ENCODE results near the gene SRRM4.
"Not testable (repeated sequence)": the region's sequence is repeated elsewhere in the genome, so short reads cannot be mapped to it uniquely, and the experiment has no call there.

The SRRM4 gene, protein sequence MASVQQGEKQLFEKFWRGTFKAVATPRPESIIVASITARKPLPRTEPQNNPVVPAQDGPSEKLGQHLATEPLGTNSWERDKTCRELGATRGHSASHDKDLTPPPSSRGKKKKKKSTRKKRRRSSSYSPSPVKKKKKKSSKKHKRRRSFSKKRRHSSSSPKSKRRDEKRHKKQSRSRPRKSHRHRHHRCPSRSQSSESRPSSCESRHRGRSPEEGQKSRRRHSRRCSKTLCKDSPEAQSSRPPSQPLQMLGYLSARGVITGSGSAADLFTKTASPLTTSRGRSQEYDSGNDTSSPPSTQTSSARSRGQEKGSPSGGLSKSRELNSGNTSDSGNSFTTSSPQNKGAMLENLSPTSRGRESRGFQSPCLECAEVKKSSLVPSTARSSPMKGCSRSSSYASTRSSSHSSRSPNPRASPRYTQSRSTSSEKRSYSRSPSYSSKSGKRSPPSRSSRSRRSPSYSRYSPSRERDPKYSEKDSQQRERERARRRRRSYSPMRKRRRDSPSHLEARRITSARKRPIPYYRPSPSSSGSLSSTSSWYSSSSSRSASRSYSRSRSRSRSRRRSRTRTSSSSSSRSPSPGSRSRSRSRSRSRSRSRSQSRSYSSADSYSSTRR

DNA sequence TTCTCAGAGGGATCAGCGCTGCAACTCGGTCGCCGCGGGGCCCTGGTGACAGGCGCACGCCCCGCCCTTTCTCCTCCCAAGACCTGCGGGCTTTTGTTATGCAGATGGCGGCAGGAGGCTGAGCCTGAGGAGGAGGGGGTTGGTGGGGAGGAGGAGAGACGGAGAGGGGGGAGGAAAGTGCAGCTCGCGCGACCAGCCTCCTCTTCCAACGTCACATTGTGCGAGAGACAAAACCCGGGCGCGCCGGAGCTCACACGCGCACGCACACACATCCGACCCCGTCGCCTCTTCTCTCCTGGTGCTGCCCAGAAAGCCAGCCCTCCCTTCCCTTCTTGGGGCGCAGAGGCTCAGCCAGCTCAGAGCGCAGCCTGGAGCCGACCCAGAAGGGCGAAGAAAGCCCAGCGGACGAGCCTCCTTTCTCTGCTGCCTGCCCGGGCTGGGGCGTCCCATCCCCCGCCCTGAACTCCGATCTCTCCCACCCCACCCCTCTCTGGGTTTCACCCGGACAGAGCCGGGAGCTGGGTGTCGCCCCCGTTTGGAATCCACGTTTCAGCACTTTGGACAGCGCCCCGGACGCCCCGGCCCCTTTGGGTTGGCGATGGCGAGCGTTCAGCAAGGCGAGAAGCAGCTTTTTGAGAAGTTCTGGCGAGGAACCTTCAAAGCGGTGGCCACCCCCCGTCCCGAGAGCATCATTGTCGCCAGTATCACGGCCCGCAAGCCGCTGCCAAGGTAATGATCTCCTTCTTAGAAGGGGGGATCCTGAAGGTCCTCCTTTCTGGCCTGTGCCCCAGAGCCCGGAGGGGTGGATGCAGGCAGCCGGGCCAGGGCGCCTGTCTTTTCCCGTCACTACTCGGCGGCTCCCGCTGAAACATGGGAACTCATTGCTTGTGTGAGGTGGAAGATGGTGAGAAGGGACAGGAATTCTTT, at the start of gene SRRM4:
Gene SRRM4 (plus strand): TSS at position 257 of the 927 bp plus-strand sequence. CDS start 342 bp downstream, at position 599.
- no peak for FAIRE-seq

DNA sequence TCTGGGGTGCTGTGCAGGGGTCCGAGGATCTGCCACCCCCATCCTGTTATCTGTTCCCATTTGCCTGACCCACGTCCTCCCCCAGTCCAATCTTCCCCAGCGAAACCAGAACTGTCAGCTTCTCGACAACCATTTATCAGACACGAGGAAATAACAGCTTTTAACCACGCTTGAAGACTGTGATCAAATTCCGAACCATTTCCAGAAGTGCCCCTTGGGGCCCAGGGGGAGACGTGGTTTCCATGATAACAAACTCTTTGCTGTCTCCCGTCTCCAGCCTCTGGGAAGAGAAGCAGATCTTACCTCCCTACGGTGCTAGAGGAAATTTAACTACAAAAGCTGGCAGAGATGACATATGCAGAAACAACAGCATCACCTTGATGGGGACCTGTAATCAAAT, 35.1 kb upstream of the SRRM4 start:
- FAIRE-seq, result no peak

DNA sequence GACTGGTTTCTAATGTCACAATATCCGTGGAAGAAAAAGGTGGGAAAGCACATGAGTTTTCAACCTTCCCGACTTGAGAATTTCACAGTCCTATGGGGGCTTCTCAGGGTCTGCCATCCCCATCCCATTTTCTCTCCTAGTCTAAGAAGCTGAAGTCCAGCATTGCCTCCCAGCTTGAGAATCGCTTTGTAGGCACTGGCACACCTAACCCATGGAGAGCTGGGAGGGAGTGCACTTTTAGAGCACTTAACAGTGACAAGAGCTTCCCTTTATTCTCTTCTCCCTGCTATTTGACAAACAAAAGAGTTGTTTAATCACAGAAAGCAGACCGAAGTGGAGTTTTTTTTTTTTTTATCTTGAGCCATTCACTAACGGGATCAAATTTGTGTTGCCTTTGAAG, 22.8 kb upstream of the SRRM4 start:
- no peak for FAIRE-seq

DNA sequence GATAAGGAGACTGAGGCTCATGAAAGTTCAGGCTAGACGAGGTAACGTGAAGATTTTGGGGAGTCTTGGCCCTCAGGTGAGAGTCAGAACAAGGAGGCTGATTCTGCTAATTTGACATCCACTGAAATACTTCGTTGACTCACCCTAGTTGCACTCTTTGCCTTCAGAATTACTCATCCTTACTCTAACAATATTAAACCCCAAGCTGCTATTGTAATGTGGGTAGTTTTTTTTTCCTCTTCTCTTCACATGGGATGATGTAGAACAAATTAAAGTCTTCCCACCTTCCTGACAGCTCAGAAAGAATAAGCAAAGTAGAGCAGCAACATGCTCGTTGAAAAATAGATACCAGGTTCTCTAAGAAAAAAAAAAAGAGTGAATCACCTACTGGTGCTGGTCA, 22.0 kb upstream of the SRRM4 start:
- no peak for FAIRE-seq

DNA sequence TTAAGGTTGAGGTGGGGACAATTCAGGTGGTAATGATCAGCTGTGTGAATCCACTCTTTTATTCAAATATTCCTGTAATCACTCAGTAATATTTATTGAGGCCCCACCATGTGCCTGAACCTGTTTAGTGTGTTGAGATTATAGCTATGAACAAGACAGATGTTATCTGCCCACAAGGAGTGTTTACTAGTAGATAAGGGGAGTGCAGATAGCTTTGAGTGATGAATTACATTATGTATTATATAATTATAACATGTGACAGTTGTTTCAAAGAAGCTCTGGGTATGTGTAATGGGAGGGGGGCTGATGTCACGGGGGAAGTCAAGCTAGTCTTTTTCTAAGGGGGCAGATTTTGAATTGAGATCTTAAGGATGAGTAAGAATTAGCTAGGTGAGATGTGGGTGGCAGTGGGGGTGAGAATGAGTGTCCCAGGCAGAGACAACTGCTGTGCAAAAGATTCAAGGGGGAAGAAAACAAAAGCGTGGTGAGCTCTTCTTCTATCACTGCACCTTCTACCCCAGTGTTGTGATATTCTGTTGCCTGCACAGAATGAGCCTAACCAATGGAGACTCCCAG, 21.3 kb upstream of the SRRM4 start:
- FAIRE-seq, result no peak

DNA sequence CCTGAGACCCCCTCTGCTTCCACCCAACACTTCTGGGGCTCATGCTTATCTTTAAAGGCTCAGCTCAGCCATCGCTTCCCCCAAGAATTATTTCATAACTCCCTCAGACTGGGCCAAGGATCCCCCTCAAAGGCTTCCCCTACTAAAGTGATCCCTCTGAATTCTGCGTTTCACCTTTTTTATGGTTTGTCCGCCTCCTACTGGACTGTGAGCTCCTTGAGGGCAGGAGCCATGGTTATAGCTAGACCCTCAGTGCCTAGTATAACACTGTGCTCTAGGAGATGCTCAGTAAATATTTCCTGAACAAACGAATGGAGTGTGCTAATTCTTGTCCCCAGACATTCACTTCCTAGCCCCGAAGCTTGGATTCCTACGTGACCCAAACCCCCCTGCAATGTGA, 20.5 kb upstream of the SRRM4 start:
- no peak for FAIRE-seq

DNA sequence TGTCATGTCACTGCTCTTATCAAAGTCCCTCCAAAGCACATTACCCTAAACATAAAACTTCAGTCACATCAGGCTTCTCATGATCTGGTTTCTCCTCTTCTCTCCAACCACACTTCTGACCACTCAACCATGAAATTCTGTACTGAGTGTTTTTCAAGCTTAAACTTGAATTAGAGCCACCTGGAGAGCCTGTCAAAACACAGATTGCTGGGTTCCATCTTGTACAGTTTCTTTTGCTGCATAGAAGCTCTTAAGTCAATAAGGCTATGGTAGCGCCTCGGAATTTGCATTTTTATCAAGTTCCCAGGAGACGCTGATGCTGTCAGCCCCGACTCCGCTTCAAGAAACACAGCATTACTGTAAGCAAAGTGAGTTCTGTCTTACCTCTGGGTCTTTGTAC, 16.4 kb upstream of the SRRM4 start:
- no peak for FAIRE-seq

DNA sequence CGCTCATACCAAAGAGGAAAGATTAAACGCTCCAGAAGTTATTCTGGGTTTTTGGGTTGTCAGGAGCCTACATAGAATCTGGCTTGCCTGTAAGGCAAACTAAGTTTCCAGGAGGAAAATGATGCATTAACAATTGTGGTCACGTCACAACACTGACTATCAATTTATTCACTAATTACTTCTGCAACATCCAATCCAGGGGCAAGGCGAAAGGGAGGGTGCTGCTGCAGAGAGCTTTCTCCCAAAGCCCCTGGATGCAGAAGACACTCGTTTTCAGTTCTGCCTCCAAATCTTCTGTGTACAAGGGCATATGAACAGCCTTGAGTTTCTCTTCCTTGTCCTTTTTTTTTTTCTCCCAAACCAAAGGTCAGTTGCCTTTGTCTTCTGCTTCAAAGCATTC, 10.5 kb upstream of the SRRM4 start:
- FAIRE-seq, result no peak

DNA sequence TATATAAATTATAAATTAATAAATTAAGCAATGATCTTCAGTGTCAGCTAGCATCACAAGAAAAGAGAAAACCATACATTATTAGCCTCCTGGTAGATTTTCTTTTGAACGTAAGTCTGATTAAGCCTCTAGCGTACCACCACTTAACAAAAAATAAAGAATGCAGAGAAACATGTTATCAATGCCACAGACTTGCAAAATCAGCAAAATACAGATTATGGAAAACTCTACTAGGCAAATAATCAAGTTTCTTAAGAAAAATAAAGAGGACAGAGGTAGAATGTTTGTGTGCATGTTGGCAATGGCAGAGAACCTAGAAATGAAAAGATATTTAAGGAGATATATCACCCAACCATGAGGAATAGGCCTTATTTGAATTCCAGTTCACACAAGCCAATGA, 8.4 kb upstream of the SRRM4 start:
- no peak for FAIRE-seq

DNA sequence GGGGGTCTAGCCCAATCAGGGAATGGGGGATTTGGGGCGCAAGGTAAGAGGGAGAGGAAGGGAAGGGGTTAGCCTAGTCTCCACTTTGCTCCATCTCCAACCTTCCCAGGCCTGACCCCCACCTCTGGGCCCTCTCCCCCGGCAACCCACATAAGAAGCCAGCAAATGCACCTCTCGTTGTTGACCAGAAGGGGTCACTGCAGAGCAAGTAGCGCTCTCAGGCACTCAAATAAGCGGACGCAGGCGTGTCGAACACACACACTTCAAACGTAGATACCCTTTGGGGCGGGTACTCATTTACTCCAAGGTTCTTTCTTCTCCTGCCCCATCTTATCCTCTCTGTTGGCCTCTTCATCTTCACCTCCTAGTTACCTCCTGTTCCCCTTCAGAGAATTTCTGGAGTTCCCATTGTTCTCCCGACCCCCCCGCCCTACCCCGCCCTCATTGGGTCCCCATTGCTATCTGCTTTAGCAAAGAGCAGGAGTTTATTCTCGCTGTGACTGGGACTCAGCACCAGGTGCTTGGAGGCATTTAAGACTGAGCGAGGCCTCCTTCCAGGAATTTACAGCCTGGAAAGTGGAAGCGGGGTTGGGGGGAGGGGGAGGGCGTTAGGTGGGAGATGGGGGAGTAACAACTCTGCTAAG, 1.5 kb upstream of the SRRM4 start:
- FAIRE-seq, result no peak

DNA sequence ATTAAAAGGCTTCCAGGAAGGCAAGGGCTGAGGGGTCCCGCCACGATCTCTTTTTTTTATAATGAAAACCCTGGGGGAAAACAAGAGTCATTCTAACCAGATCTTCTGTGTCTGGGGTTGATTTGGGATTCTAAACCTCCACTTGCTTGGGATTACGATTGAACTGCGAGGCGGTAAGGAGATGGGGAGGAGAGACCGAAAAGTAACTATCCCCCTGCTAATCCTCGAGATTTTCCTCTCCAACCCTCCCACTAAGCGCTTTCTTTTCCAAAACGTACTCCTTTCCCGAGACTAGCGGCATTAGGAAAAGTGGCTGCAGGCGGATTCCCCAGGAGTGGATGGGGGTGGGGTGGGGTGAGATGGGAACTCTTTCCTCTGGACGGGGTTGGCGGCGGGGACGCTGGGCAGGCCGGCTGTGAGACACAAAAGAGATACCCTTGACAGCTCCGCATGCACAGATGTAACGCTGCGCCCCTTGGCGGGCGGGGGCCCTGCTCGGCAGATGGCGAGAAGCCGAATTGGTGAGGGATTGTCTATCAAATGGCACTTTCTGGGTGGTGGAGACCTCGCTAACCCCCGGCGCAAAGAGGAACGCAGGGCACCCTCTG, 830 bp upstream of the SRRM4 start:
- no peak for FAIRE-seq

DNA sequence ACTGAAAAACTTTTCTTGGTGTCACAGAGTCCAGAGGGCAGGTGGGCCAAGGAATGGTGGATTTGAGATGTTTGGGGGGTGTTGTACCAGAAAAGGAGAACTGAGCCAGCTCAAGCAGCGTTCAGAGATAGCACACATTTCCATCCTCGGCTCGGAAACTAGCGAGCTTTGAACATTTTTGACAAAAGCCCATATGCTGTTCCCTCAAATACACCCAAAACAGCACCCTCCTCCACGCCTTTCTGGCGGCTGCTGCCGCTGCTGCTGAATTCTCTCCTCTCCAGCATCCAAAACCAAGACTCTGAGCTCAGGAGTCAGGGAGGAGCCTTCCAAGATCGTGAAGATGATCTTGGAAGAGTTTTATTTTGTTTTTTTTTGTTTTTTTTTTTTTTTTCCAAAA, 961 bp downstream of the SRRM4 start:
- FAIRE-seq, result no peak

DNA sequence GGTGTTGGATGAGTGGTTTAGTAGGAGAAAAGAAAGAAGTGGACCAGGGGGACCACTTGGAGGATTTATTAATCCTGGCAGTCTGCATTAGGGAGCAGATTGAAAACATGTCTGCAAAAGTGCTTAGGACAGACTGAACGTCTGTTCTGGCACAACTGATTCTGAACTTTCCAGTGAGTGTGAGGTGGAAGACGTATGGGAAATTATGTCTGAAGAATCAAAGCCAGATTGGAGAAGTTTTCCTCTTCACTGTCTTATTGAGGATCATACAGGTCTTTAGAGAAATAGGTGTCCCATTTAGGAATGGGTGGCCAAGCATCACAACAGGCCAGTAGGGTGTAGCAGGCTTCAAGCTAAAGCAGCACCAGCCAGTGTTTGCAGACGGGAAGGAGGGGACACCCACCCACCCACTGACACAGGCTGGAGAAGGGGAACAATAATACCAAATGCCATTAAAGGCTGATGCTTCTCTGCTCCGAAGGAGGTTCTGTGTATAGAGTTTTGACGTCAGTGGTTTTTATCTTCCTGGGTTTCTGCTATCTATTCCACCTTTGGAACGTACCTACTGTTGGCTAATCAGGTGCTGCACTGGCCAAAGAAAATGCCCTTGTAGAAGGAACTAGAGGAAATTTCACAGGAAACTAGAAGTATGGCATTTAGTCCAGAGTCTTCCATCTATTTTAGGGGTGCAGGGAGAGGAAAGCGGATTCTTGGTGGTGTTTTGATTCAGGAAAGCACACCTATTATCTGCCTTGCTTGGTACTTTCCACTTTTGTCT, 1.8 kb downstream of the SRRM4 start:
- no peak for FAIRE-seq

DNA sequence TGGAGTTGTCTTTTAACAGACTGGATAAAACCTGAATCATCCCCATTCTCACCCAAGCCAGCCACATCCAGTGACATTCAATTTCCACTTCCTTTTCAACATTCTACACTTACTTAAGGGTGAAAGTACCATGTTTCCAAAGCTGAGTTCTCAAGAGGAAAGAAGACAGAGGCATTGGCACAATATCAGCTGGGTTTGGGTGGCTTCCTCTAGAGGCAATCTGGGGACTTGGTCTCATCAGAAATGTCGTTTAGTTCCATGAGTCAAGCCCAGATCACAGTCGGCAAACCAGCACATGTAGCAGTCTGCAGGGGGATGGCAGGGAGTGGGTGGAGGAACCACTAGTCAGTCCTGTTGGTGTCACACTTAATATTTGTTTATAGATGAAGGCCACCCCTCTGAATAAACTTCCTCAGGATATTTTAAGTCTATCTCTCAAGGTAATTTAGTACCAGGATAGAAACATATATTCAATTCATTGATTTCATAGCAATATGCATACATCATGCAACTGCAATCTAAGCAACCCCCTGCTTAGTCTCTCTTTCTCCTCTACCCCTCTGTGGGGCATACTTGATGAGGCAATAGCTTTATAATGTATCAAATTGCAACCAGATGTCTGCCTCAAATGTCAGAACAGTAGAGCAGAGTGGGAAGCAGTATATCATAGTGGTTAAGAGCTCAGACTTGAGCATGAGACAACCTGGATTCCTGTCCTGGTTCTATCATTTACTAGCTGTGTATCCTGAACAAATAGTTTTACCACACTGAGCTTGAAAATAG, 3.0 kb downstream of the SRRM4 start:
- no peak for FAIRE-seq

DNA sequence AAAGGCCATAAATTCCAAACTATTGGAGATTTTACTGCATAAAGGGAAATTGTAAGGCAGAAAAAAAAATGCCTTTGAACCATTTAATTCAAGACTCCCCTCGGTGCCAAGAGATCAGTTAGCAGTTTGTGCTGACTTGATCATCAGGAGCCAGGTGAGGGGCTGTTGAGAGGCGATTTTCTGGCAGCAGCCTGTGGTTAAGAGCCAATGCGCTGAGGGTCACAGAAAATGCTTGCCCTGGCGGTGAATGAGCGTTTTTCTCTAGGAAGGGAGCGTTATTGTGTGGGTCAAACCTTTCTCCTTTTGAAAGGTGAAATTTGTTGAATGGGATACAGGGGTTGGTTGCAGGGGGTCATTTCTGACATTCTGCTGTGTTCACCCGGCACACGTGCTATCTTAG, 4.7 kb downstream of the SRRM4 start:
- no peak for FAIRE-seq

DNA sequence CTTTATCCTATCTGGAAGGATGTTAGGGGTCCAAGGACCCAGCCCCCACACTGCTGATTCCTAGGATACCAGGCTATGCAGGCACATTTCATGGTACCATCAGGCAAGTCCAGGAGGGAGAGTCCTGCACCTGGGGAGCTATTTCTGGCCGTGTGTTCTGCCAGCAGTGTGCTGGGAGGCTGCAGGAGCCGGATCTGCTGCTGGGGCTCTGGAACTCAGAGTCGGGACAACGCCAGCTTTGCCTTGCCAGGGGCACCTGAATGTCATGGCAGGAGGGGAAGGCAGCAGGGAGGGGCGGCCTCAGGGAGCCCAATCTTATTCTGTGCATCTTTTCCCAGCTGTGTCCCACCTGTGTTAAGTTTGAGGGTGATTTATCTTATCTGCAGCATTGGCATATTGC, 17.8 kb downstream of the SRRM4 start:
- no peak for FAIRE-seq

DNA sequence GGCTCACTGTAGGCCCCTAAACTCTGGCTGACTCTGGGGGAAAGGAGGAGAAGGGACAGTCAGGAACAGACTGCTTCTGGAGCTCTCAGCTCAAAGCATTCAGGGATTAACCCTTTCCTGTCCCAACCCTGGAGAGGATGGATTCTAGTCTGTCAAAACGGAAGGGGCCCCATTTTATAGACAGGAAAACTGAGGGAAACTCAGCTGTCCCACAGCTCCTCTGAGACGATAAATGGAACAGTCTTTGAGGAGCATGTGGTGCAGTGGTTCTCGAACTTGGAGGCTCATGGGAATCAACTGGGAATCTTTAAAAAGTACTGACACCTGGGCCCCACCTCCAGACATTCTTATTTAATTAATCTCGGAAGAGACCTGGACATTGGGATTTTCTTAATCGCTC, 23.7 kb downstream of the SRRM4 start:
- FAIRE-seq, result no peak

DNA sequence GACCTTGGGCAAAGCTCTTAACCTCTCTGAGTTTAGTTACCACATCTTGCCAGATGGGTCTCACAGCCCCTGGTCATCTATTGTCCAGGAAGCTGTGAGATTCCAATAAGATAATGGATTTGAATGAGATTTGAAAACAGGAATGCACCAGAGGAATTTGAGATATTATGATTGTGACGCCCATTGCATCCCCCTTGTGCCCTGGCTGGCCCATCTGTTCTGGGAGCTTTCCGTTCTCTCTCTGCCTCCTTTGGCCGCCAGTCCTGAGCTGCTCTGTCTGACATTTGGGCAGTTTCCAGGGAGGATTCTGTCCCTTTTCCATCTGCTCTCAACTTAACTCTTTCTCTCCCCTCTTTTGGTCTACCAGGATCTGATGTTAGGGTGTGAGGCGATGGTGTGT, 24.6 kb downstream of the SRRM4 start:
- FAIRE-seq, result no peak

DNA sequence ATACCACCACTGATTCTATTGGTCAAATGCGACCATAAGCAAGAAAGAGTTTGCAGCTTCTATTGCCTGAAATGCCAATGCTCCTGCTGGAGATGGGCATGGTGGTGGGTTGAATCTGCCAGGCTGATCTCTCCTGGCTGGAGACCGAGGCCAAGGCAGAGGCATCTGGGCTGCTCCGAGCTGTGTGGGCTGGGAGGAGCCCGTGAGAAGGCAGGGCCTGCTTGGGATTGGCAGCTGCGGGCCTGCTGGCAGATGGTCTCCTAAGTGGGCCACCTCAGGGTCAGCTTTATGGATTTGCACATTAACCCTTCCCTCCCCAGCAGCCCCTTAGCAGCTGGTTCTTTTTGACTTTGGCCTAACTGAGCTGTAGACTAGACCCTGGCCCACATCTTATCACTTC, 25.4 kb downstream of the SRRM4 start:
- no peak for FAIRE-seq

DNA sequence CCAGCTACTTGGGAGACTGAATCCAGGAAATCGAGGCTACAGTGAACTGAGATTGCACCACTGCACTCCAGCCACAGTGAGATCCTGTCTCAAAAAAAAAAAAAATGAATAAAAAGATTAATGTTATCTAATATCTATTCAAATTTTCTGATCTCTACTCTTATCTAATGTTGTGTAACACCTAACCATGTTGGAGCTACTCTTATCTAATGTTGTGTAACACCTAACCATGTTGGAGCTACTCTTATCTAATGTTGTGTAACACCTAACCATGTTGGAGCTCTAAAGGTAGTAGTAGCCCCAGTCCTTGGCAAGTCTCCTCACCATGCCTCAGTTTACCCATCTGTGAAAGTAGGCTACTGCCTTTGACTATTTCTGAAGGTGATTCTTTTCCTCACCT, 26.9 kb downstream of the SRRM4 start:
- FAIRE-seq, result not testable (repeated sequence)
